ENCODE results near the gene AGO4. TPM values are rescaled to one million over a fixed set of nuclear protein-coding genes. Genes with fewer than 3 reads are reported as not detected.

AGO4 gene
- total and polyA plus RNA-seq, 4 donors = 1.7 to 14.9 (median 7.3) TPM

GRCh38 chr1:35851132-35851869, 43.5 kb downstream of the AGO4 start:
- TF ChIP-seq NR2F2 (IDR thresholded peaks at IDR 0.05) (no peak), ZBTB33 (IDR thresholded peaks at IDR 0.05) (no peak), MAX (IDR thresholded peaks at IDR 0.05) (no peak)
- H3K9me3 ChIP-seq (ENCODE audit: control insufficient read depth in 4 of 4, low read length in 3 of 4) = no peaks in the 10 kb centered on the region
- peaks cover 14 to 49% (median 39%) of the 10 kb centered on the region in 4 donors for H3K36me3 ChIP-seq (ENCODE audit: control insufficient read depth in 4 of 4, insufficient read depth in 3 of 4, low read depth in 1 of 4, low read length in 3 of 4)
- H3K27ac ChIP-seq (ENCODE audit: low read depth in 1 of 2, low read length in 2 of 2) = no peak overlapping the region
- no peak overlapping the region for H3K9ac ChIP-seq (ENCODE audit: low read depth in 1 of 2, low read length in 2 of 2)
- 89% methylated on average over 3 of the region's 3 CpGs for WGBS
- H3K4me3 ChIP-seq (ENCODE audit: low read depth in 1 of 3, low read length in 3 of 3) = no peak overlapping the region
- H3K27me3 ChIP-seq (ENCODE audit: control insufficient read depth in 4 of 4, insufficient read depth in 4 of 4, low read length in 3 of 4) = no peaks in the 10 kb centered on the region
- peaks cover 0 to 3% (median 0%) of the 10 kb centered on the region in 4 donors for H3K4me1 ChIP-seq (ENCODE audit: control insufficient read depth in 4 of 4, insufficient read depth in 4 of 4, low read length in 3 of 4)
- DNase-seq (ENCODE audit: low spot score) = no peak

GRCh38 chr1:35852241-35852640, 44.4 kb downstream of the AGO4 start:
- TF ChIP-seq FOXA1 (IDR thresholded peaks at IDR 0.05) = no peak
- no peak for TF ChIP-seq SP1 (IDR thresholded peaks at IDR 0.05)
- TF ChIP-seq RAD21 (IDR thresholded peaks at IDR 0.05) = no peak
- TF ChIP-seq CTCF (IDR thresholded peaks at IDR 0.05; ENCODE audit: low read depth, low read length, missing input control) = no peak
- TF ChIP-seq ZBTB33 (IDR thresholded peaks at IDR 0.05) = no peak
- TF ChIP-seq FOXA2 (IDR thresholded peaks at IDR 0.05) = no peak
- TF ChIP-seq GABPA (IDR thresholded peaks at IDR 0.05 in 1 of 2, conservative IDR thresholded peaks at IDR 0.05 in 1 of 2) = no peak
- TF ChIP-seq HNF4G (IDR thresholded peaks at IDR 0.05) = no peak
- no peak for TF ChIP-seq EGR1 (IDR thresholded peaks at IDR 0.05; ENCODE audit: low read depth in 2 of 2)
- TF ChIP-seq TAF1 (conservative IDR thresholded peaks at IDR 0.05) = no peak
- TF ChIP-seq REST (IDR thresholded peaks at IDR 0.05) = no peak
- Histone ChIP-seq H3K9me3 (ENCODE audit: control insufficient read depth in 4 of 4, low read length in 3 of 4) (no peaks in the 10 kb centered on the region), H3K4me1 (ENCODE audit: control insufficient read depth in 4 of 4, insufficient read depth in 4 of 4, low read length in 3 of 4) (peaks cover 0 to 3% (median 0%) of the 10 kb centered on the region in 4 donors), H3K27ac (ENCODE audit: low read depth in 1 of 2, low read length in 2 of 2) (no peak overlapping the region), H3K9ac (ENCODE audit: low read depth in 1 of 2, low read length in 2 of 2) (no peak overlapping the region), H3K36me3 (ENCODE audit: control insufficient read depth in 4 of 4, insufficient read depth in 3 of 4, low read depth in 1 of 4, low read length in 3 of 4) (peaks cover 14 to 49% (median 39%) of the 10 kb centered on the region in 4 donors), H3K4me3 (ENCODE audit: low read depth in 1 of 3, low read length in 3 of 3) (no peak overlapping the region), H3K27me3 (ENCODE audit: control insufficient read depth in 4 of 4, insufficient read depth in 4 of 4, low read length in 3 of 4) (no peaks in the 10 kb centered on the region)
- DNase-seq (ENCODE audit: low spot score) = no peak
- WGBS = 48% methylated on average over 2 of the region's 2 CpGs
